Mesenchymal stem cell (in vitro differentiated cells and primary cell): Measurements from ENCODE around the gene DCST2.

Experiments
- DNase-seq: peaks from one replicate; pipeline ENCODE4 v3.0.0-alpha.2; 2013
- H2AFZ ChIP-seq: one replicate; pipeline ENCODE4 v1.6.1; 2013; ENCODE audit warnings: low read depth, mild to moderate bottlenecking, control low read depth, inconsistent platforms, low read length, moderate library complexity
- H2AK5ac ChIP-seq: 2 replicates; pipeline ENCODE4 v1.6.1; 2013; ENCODE audit warnings: low read length, moderate library complexity, mild to moderate bottlenecking, inconsistent platforms; ENCODE audit not compliant: severe bottlenecking
- H2BK120ac ChIP-seq: one replicate; pipeline ENCODE4 v1.6.1; 2013; ENCODE audit warnings: low read depth, mild to moderate bottlenecking, inconsistent platforms, low read length, moderate library complexity
- H2BK12ac ChIP-seq, 2 experiments: one replicate each; pipeline ENCODE4 v1.6.1; 2013; ENCODE audit warnings: inconsistent platforms in 2 of 2, low read length in 2 of 2, mild to moderate bottlenecking in 2 of 2, moderate library complexity in 2 of 2, control low read depth in 1 of 2
- H2BK15ac ChIP-seq: one replicate; pipeline ENCODE4 v1.6.1; 2013; ENCODE audit warnings: mild to moderate bottlenecking, low read depth, inconsistent platforms; ENCODE audit not compliant: poor library complexity, severe bottlenecking
- H2BK5ac ChIP-seq: 2 replicates; pipeline ENCODE4 v1.6.1; 2013; ENCODE audit warnings: low read depth, mild to moderate bottlenecking, low read length, control low read depth, inconsistent platforms; ENCODE audit not compliant: poor library complexity, severe bottlenecking
- H3K14ac ChIP-seq, 2 experiments: one replicate each; pipeline ENCODE4 v1.6.1; 2013; ENCODE audit warnings: inconsistent platforms in 2 of 2, low read length in 2 of 2, control low read depth in 1 of 2, mild to moderate bottlenecking in 1 of 2, moderate library complexity in 1 of 2
- H3K18ac ChIP-seq, 2 experiments: one replicate each; pipeline ENCODE4 v1.6.1; 2013; ENCODE audit warnings: inconsistent platforms in 2 of 2, low read length in 2 of 2, control low read depth in 1 of 2, low read depth in 1 of 2, mild to moderate bottlenecking in 1 of 2
- H3K23ac ChIP-seq, 2 experiments: one replicate each; pipeline ENCODE4 v1.6.1; 2013; ENCODE audit warnings: inconsistent platforms in 2 of 2, low read length in 2 of 2, mild to moderate bottlenecking in 2 of 2, moderate library complexity in 2 of 2, control low read depth in 1 of 2
- H3K27ac ChIP-seq: 2 replicates; pipeline ENCODE4 v1.5.1; 2013; ENCODE audit warnings: mild to moderate bottlenecking, moderate library complexity, low read length, control low read depth, inconsistent platforms; ENCODE audit not compliant: poor library complexity, severe bottlenecking
- H3K27me3 ChIP-seq, 2 experiments: 2 replicates each; pipeline versions ENCODE4 v1.6.1 to v1.7.0; 2013; ENCODE audit warnings: low read length in 2 of 2, mild to moderate bottlenecking in 2 of 2, moderate library complexity in 2 of 2, control low read depth in 1 of 2, inconsistent platforms in 1 of 2; ENCODE audit not compliant: control insufficient read depth in 1 of 2, insufficient read depth in 1 of 2
- H3K36me3 ChIP-seq, 2 experiments: 2 replicates each; pipeline versions ENCODE4 v1.6.1 to v1.7.0; 2013; ENCODE audit warnings: low read length in 2 of 2, control low read depth in 1 of 2, inconsistent platforms in 1 of 2, low read depth in 1 of 2, mild to moderate bottlenecking in 1 of 2; ENCODE audit not compliant: insufficient read depth in 2 of 2, control insufficient read depth in 1 of 2
- H3K4ac ChIP-seq, 2 experiments: one replicate each; pipeline ENCODE4 v1.6.1; 2013; ENCODE audit warnings: inconsistent platforms in 2 of 2, low read length in 2 of 2, mild to moderate bottlenecking in 2 of 2, moderate library complexity in 2 of 2, control low read depth in 1 of 2, low read depth in 1 of 2
- H3K4me1 ChIP-seq: 2 replicates; pipeline ENCODE4 v1.6.1; 2013; ENCODE audit warnings: low read depth, low read length, control low read depth; ENCODE audit not compliant: control insufficient read depth, insufficient read depth
- H3K4me2 ChIP-seq: 2 replicates; pipeline ENCODE4 v1.6.1; 2013; ENCODE audit warnings: low read length, mild to moderate bottlenecking, inconsistent platforms; ENCODE audit not compliant: poor library complexity, severe bottlenecking
- H3K4me3 ChIP-seq, 2 experiments: 2 replicates each; pipeline versions ENCODE4 v1.5.1 to v1.7.0; 2013; ENCODE audit warnings: low read length in 2 of 2, mild to moderate bottlenecking in 2 of 2, control low read depth in 1 of 2, low read depth in 1 of 2; ENCODE audit not compliant: insufficient read depth in 1 of 2
- H3K79me1 ChIP-seq: replicated peaks from 2 replicates; pipeline ENCODE4 v1.6.1; 2013; ENCODE audit warnings: mild to moderate bottlenecking, control low read depth, low read length, inconsistent platforms; ENCODE audit not compliant: poor library complexity, severe bottlenecking
- H3K9ac ChIP-seq: 2 replicates; pipeline ENCODE4 v1.7.0; 2013; ENCODE audit warnings: mild to moderate bottlenecking, low read length, moderate library complexity
- H3K9me3 ChIP-seq: 2 replicates; pipeline ENCODE4 v1.7.0; 2013; ENCODE audit warnings: mild to moderate bottlenecking, low read length; ENCODE audit not compliant: control insufficient read depth
- H4K8ac ChIP-seq: one replicate; pipeline ENCODE4 v1.6.1; 2013; ENCODE audit warnings: inconsistent platforms, mild to moderate bottlenecking, low read length, moderate library complexity
- H4K91ac ChIP-seq: one replicate; pipeline ENCODE4 v1.6.1; 2013; ENCODE audit warnings: mild to moderate bottlenecking, low read length, inconsistent platforms
- WGBS: methylation state at CpG from one replicate; pipeline ENCODE4 v1.1.7; 2013; ENCODE audit warnings: mixed read lengths; 5-methylcytosine and 5-hydroxymethylcytosine counted together

DCST2 gene

DNA sequence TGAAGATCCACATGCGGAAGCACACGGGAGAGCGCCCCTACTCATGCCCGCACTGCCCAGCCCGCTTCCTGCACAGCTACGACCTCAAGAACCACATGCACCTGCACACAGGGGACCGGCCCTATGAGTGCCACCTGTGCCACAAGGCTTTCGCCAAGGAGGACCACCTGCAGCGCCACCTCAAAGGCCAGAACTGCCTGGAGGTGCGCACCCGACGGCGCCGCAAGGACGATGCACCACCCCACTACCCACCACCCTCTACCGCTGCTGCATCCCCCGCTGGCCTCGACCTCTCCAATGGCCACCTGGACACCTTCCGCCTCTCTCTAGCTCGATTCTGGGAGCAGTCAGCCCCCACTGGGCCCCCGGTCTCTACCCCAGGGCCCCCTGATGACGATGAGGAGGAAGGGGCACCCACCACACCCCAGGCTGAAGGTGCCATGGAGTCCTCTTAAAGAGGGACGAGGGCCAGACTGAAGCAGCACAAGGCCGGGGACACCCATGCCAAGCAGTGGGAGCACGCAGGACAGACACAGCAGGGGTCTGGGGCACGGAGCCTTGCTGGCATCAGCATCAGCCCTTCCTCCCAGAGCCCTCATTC lies 17.2 kb downstream of the DCST2 start:
- Histone ChIP-seq H4K91ac (peak overlapping the region; percentile 43), H2BK5ac (no peak overlapping the region), H2AFZ (no peak overlapping the region), H3K4me3 (no peak overlapping the region), H3K23ac (no peak overlapping the region), H3K4ac (no peak overlapping the region), H3K4me1 (peaks cover 35% of the 10 kb centered on the region), H3K27me3 (no peaks in the 10 kb centered on the region), H3K9me3 (no peaks in the 10 kb centered on the region), H4K8ac (peak overlapping the region; percentile 15), H2BK12ac (no peak overlapping the region), H3K9ac (peak overlapping the region; percentile 87), H3K4me2 (no peak overlapping the region), H3K79me1 (peaks cover 20% of the 10 kb centered on the region), H2BK15ac (peak overlapping the region; percentile 90), H3K14ac (no peak overlapping the region), H3K27ac (no peak overlapping the region), H2AK5ac (no peak overlapping the region), H2BK120ac (no peak overlapping the region), H3K36me3 (peaks cover 28 to 52% of the 10 kb centered on the region in 2 experiments), H3K18ac (no peak overlapping the region)
- 96% methylated on average over 26 of the region's 26 CpGs for WGBS
- DNase-seq: no peak

DNA sequence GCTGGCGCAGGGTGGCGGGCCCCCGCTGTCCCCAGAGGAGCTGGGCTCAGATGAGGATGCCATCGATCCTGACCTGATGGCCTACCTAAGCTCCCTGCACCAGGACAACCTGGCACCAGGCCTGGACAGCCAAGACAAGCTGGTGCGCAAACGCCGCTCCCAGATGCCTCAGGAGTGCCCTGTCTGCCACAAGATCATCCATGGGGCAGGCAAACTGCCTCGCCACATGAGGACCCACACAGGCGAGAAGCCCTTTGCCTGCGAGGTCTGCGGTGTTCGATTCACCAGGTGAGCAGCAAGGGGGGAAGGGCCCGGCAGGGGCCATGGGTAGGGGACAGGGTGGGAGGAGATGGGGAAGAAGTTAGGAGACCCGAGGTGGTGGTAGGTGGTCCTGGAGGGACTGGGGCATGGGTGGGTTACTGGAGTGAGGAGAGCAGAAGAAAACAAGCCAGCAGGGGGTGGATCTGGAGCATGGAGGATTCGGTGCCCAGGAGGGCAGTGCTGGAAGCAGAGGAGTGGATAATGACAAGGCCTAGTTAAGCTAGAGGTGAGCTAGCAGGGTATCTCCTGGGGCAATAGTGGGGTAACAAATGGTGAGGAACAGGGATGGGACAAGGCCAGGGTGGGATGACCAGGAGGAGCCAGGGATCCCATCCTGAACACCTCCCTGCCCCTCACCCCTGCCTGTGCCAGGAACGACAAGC lies 17.9 kb downstream of the DCST2 start:
- Histone ChIP-seq H2AK5ac (no peak overlapping the region), H3K9me3 (no peaks in the 10 kb centered on the region), H3K14ac (no peak overlapping the region), H3K4ac (no peak overlapping the region), H3K23ac (no peak overlapping the region), H3K79me1 (peaks cover 23% of the 10 kb centered on the region), H3K18ac (no peak overlapping the region), H3K9ac (no peak overlapping the region), H3K27ac (no peak overlapping the region), H4K8ac (no peak overlapping the region), H3K27me3 (no peaks in the 10 kb centered on the region), H2BK120ac (no peak overlapping the region), H3K4me1 (peaks cover 35% of the 10 kb centered on the region), H3K4me3 (no peak overlapping the region), H2BK5ac (no peak overlapping the region), H2BK15ac (no peak overlapping the region), H3K36me3 (peaks cover 34 to 58% of the 10 kb centered on the region in 2 experiments), H4K91ac (no peak overlapping the region), H2AFZ (no peak overlapping the region), H3K4me2 (no peak overlapping the region), H2BK12ac (no peak overlapping the region)
- DNase-seq: no peak
- 93% methylated on average over 16 of the region's 16 CpGs for WGBS

DNA sequence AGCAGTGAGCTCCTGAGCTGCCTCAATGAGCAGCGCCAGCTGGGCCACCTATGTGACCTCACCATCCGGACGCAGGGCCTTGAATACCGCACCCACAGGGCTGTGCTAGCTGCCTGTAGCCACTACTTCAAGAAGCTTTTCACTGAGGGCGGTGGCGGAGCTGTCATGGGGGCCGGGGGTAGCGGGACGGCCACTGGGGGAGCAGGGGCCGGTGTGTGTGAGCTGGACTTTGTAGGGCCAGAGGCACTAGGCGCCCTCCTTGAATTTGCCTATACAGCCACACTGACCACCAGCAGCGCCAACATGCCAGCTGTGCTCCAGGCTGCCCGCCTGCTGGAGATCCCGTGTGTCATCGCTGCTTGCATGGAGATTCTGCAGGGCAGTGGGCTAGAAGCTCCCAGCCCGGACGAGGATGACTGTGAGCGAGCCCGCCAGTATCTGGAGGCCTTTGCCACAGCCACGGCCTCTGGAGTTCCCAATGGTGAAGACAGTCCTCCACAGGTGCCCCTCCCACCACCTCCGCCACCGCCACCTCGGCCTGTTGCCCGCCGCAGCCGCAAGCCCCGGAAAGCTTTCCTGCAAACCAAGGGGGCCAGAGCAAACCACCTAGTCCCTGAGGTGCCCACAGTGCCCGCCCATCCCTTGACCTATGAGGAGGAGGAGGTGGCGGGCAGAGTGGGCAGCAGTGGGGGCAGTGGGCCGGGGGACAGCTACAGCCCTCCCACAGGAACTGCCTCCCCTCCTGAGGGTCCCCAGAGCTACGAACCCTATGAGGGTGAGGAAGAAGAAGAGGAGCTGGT lies 18.7 kb downstream of the DCST2 start:
- H3K4me3 ChIP-seq: no peak overlapping the region
- H3K18ac ChIP-seq: no peak overlapping the region
- H2AK5ac ChIP-seq: no peak overlapping the region
- peaks cover 35% of the 10 kb centered on the region for H3K4me1 ChIP-seq
- no peak for DNase-seq
- no peak overlapping the region for H3K9ac ChIP-seq
- no peak overlapping the region for H2BK120ac ChIP-seq
- 96% methylated on average over 31 of the region's 31 CpGs for WGBS
- no peak overlapping the region for H2BK5ac ChIP-seq
- H2BK15ac ChIP-seq: no peak overlapping the region
- H4K8ac ChIP-seq: no peak overlapping the region
- H2AFZ ChIP-seq: no peak overlapping the region
- no peak overlapping the region for H3K14ac ChIP-seq
- peaks cover 28% of the 10 kb centered on the region for H3K79me1 ChIP-seq
- no peak overlapping the region for H3K27ac ChIP-seq
- H3K9me3 ChIP-seq: no peaks in the 10 kb centered on the region
- peaks cover 34 to 66% of the 10 kb centered on the region in 2 experiments for H3K36me3 ChIP-seq
- H3K4ac ChIP-seq: no peak overlapping the region
- no peak overlapping the region for H3K23ac ChIP-seq
- H2BK12ac ChIP-seq: no peak overlapping the region
- H3K27me3 ChIP-seq: no peaks in the 10 kb centered on the region
- no peak overlapping the region for H4K91ac ChIP-seq
- no peak overlapping the region for H3K4me2 ChIP-seq

DNA sequence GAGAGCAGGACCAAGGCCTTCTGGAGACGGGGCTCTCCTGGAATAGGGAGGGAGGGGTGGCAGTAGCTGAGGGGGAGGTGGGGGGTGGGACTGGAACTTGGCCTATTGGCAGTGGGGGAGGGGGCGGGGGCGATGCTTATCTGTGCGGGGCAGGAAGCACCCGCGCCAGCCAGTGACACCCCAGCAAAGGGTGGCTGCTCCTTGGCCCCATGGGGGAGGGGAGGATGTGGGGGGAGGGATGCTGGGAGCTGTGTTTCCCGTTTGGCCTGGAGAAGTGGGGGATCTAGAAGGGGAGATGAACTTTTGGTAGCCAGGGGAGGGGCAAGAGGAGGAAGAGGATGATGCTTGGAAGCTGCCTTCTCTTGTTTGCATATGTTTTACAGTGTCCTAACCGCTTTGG lies 19.9 kb downstream of the DCST2 start:
- Histone ChIP-seq H3K9ac (no peak overlapping the region), H2BK12ac (no peak overlapping the region), H2AK5ac (no peak overlapping the region), H3K14ac (no peak overlapping the region), H3K23ac (no peak overlapping the region), H4K8ac (no peak overlapping the region), H3K4me3 (no peak overlapping the region), H4K91ac (no peak overlapping the region), H3K4ac (no peak overlapping the region), H3K36me3 (peaks cover 34 to 79% of the 10 kb centered on the region in 2 experiments), H2BK120ac (peak overlapping the region; percentile 38), H3K18ac (no peak overlapping the region), H3K27ac (no peak overlapping the region), H2BK5ac (no peak overlapping the region), H3K4me2 (no peak overlapping the region), H3K9me3 (no peaks in the 10 kb centered on the region), H3K27me3 (no peaks in the 10 kb centered on the region), H3K4me1 (peaks cover 28% of the 10 kb centered on the region), H3K79me1 (peaks cover 31% of the 10 kb centered on the region), H2BK15ac (no peak overlapping the region), H2AFZ (no peak overlapping the region)
- no peak for DNase-seq
- 74% methylated on average over 8 of the region's 8 CpGs for WGBS
